Measurements from ENCODE around the gene CACNA2D3.

The CACNA2D3 gene

DNA sequence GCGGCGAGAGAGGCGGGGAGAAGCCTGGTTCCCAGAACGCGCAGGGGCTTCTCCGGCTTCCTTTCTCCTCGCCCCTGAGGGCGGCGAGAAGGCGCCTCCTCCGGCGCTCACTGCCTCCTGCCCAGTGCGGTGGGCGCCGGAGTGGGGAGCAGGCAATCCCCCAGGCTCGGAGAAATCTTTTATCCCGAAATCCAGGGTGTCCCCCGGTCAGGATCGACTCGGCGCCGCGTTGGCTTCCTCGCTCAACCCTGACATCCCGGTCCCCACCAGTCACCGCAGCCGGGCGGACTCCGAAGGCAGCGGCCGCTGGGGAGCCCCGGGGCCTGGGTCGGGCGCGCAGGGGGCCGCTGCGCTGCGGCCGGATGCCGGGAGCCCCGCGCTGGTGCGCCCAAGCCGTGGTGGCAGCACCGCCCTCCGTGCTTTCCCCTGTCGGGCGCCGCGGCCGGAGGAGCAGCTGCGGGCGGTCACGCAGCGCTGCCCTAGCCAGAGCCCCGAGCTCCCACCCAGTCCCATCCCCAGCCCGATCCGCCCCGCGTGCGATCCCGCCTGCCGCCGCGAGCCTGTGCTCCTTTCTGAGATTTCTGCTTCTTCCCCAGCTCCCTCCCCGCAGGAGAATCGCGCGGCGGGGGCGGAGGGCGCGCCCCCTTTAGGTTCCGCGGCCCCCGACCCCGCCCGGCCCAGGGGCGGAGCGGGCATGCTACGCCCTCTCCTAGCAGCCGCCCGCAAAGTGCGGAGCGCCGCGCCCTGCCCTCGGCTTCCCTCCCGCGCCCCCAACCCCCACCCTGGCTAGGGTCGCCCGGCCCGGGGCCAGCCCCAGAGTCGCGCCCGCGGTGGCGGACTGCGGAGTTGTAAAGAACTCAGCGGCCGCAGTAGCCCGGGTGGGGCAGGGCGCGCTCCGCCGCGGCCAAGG is 683 bp upstream of the CACNA2D3 start:
- TF ChIP-seq TAF1 (IDR thresholded peaks at IDR 0.05; ENCODE audit: borderline replicate concordance, insufficient read depth, low read length) = no peak
- TF ChIP-seq, protein P1, sequence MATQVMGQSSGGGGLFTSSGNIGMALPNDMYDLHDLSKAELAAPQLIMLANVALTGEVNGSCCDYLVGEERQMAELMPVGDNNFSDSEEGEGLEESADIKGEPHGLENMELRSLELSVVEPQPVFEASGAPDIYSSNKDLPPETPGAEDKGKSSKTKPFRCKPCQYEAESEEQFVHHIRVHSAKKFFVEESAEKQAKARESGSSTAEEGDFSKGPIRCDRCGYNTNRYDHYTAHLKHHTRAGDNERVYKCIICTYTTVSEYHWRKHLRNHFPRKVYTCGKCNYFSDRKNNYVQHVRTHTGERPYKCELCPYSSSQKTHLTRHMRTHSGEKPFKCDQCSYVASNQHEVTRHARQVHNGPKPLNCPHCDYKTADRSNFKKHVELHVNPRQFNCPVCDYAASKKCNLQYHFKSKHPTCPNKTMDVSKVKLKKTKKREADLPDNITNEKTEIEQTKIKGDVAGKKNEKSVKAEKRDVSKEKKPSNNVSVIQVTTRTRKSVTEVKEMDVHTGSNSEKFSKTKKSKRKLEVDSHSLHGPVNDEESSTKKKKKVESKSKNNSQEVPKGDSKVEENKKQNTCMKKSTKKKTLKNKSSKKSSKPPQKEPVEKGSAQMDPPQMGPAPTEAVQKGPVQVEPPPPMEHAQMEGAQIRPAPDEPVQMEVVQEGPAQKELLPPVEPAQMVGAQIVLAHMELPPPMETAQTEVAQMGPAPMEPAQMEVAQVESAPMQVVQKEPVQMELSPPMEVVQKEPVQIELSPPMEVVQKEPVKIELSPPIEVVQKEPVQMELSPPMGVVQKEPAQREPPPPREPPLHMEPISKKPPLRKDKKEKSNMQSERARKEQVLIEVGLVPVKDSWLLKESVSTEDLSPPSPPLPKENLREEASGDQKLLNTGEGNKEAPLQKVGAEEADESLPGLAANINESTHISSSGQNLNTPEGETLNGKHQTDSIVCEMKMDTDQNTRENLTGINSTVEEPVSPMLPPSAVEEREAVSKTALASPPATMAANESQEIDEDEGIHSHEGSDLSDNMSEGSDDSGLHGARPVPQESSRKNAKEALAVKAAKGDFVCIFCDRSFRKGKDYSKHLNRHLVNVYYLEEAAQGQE (IDR thresholded peaks at IDR 0.05; ENCODE audit: insufficient read depth in 1 of 2, low read depth in 2 of 2, low read length in 2 of 2) = no peak

DNA sequence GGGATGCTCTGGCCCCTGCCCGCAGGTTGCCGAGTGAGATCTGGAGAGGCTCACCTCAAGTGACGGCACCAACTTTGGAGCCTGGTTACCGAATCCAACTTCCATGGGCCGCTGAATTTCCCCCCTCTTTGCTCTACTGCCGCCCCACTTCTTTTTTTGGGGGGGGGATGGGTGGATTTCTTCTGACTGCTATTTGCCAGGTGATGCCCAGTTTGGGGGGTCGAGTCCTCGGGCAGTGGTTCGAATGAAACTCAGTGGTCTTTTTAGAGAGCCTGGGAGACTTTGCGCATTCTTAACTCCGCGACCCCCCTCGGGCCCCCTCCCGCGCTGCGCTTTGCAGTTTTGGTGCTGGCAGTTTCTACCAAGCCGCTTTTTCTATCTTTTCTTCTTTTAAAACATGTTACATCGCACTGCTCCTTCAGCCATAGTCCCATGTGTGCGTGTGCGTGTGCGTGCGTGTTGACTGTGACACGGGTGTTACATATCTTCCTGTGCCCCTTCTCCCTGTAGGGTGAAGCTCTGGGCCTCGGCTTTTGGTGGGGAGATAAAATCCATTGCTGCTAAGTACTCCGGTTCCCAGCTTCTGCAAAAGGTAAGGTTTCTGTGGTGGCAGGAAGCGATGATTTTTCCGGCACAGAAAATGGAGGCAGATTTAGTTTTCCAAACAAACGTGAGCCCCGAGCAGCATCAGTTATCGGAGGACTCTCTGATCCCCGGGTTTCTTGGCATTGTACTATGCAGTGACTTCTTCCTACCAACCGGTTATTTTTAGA is 837 bp downstream of the CACNA2D3 start:
- TF ChIP-seq SIN3A (IDR thresholded peaks at IDR 0.05; ENCODE audit: borderline replicate concordance, insufficient read depth, low read length) (no peak), TAF1 (IDR thresholded peaks at IDR 0.05; ENCODE audit: borderline replicate concordance, insufficient read depth, low read length) (no peak), POLR2AphosphoS5 (IDR thresholded peaks at IDR 0.05; ENCODE audit: low read depth, low read length) (no peak), FOXP2 (optimal IDR thresholded peaks at IDR 0.05; ENCODE audit: borderline replicate concordance, extremely low read depth, extremely low read length, insufficient read depth) (no peak)
- TF ChIP-seq, protein P1 (IDR thresholded peaks at IDR 0.05; ENCODE audit: insufficient read depth in 1 of 2, low read depth in 2 of 2, low read length in 2 of 2) = no peak

DNA sequence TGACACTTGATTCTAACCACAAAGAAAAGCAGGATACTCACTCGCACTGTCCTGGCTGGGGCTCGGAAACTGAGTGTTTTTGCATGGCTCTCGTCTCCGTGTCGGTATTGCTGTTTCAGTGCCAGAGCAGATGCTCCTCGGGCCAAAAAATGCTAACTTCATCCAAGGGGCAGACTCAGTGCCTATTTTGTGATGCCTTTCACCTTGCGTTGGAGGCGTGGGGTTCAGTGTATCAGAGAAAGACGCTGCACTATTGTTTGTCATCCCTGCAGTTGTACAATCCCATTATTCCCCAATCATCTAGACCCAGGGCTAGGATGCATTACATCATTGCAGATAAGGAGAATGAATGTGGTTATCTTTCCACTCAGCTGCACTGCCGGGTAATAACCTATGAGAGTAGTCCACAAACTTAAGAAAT is 1.4 kb downstream of the CACNA2D3 start:
- TF ChIP-seq TAF1 (IDR thresholded peaks at IDR 0.05; ENCODE audit: borderline replicate concordance, insufficient read depth, low read length) (no peak), FOXP2 (optimal IDR thresholded peaks at IDR 0.05; ENCODE audit: borderline replicate concordance, extremely low read depth, extremely low read length, insufficient read depth) (no peak), SIN3A (IDR thresholded peaks at IDR 0.05; ENCODE audit: borderline replicate concordance, insufficient read depth, low read length) (no peak), POLR2AphosphoS5 (IDR thresholded peaks at IDR 0.05; ENCODE audit: low read depth, low read length) (no peak)
- TF ChIP-seq, protein P1 (IDR thresholded peaks at IDR 0.05; ENCODE audit: insufficient read depth in 1 of 2, low read depth in 2 of 2, low read length in 2 of 2) = no peak

DNA sequence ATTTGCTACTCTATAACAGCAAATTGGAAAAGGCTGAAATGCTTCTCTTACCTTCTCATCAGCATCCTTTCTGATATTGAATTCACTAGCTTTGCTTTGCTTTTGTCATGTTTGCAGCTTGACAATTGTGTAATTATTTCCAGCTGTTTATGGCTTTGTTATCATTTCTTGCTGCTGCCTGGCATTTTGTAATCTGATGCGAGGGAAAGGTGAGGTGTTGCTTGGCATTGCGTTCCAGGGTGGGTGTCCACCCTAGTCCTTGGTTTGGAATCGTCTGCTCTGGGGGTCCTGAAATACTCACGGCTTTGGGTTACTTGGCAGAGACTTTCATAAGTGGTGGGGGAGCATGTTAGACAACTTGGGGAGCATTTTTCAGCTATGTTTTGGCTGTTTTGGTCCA is 2.9 kb downstream of the CACNA2D3 start:
- TF ChIP-seq TAF1 (IDR thresholded peaks at IDR 0.05; ENCODE audit: borderline replicate concordance, insufficient read depth, low read length) (no peak), FOXP2 (optimal IDR thresholded peaks at IDR 0.05; ENCODE audit: borderline replicate concordance, extremely low read depth, extremely low read length, insufficient read depth) (no peak), SIN3A (IDR thresholded peaks at IDR 0.05; ENCODE audit: borderline replicate concordance, insufficient read depth, low read length) (no peak), POLR2AphosphoS5 (IDR thresholded peaks at IDR 0.05; ENCODE audit: low read depth, low read length) (no peak)
- TF ChIP-seq, protein P1 (IDR thresholded peaks at IDR 0.05; ENCODE audit: insufficient read depth in 1 of 2, low read depth in 2 of 2, low read length in 2 of 2) = no peak
